GM20000 (cell line): ENCODE results near the gene KLF14.
A peak's percentile ranks its signal among the peaks of the same experiment; 100 is the strongest.
"Not testable (repeated sequence)": the region's sequence is repeated elsewhere in the genome, so short reads cannot be mapped to it uniquely, and the experiment has no call there.

Experiments
- DNase-seq: peaks from one replicate; pipeline ENCODE4 v3.0.0; 2012; ENCODE audit warnings: low spot score
- TF ChIP-seq, protein P1 (sequence below): IDR thresholded peaks from 2 replicates; pipeline ENCODE4 v1.5.1; 2012; ENCODE audit warnings: mild to moderate bottlenecking, control low read depth; ENCODE audit errors: extremely low read depth, missing control alignments

KLF14 gene

GRCh38 chr7:130695840-130696239 lies 38.2 kb downstream of the KLF14 start:
- DNase-seq: peak; percentile 38
- TF ChIP-seq, protein P1, sequence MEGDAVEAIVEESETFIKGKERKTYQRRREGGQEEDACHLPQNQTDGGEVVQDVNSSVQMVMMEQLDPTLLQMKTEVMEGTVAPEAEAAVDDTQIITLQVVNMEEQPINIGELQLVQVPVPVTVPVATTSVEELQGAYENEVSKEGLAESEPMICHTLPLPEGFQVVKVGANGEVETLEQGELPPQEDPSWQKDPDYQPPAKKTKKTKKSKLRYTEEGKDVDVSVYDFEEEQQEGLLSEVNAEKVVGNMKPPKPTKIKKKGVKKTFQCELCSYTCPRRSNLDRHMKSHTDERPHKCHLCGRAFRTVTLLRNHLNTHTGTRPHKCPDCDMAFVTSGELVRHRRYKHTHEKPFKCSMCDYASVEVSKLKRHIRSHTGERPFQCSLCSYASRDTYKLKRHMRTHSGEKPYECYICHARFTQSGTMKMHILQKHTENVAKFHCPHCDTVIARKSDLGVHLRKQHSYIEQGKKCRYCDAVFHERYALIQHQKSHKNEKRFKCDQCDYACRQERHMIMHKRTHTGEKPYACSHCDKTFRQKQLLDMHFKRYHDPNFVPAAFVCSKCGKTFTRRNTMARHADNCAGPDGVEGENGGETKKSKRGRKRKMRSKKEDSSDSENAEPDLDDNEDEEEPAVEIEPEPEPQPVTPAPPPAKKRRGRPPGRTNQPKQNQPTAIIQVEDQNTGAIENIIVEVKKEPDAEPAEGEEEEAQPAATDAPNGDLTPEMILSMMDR: peak; percentile 40

DNA sequence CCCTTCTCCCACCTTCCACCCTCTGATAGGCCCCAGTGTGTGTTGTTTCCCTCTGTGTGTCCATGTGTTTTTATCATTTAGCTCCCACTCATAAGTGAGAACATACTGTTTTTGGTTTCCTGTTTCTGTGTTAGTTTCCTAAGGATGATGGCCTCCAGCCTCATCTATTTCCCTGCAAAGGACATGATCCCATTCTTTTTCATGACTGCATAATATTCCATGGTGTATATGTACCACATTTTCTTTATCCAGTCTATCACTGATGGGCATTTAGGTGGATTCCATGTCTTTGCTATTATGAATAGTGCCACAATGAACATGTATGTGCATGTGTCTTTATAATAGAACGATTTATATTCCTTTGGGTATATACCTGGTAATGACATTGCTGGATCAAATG lies 41.6 kb downstream of the KLF14 start:
- not testable (repeated sequence) for DNase-seq

- TF ChIP-seq, protein P1: no peak
- no peak for DNase-seq
These were observed 44.3 kb downstream of the KLF14 start for GRCh38 chr7:130689683-130690082.

DNA sequence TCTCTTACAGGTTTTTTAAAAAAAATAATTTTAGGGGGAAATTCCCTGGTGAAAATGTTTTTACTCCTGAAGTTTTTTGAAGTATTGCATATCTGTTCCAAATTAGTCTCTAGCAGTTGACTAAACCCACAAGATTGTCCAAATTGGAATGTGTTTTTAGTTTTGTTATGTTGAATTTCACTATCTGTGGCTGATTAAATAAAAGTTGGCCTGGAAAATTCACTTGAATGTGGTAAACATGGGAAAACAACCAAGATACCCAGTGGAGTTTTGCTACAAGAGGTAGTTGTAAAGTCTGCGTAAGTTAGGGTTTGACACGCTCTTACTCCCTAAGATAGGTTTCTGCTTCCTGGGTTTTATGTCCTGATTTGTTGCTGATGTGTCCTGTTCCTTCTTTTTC lies 51.0 kb downstream of the KLF14 start:
- no peak for DNase-seq
- TF ChIP-seq, protein P1: no peak
